C4-2B (cell line): ENCODE data around the gene TIMM10.

Experiments
- ZFX ChIP-seq: fragments of 450-650 bp; IDR thresholded peaks from 2 replicates; pipeline ENCODE4 v1.6.1; 2017
- TF ChIP-seq, protein P1 (sequence below): fragments of 450-650 bp; conservative IDR thresholded peaks from 2 replicates; pipeline ENCODE4 v1.5.1; 2017; ENCODE audit warnings: mild to moderate bottlenecking

DNA sequence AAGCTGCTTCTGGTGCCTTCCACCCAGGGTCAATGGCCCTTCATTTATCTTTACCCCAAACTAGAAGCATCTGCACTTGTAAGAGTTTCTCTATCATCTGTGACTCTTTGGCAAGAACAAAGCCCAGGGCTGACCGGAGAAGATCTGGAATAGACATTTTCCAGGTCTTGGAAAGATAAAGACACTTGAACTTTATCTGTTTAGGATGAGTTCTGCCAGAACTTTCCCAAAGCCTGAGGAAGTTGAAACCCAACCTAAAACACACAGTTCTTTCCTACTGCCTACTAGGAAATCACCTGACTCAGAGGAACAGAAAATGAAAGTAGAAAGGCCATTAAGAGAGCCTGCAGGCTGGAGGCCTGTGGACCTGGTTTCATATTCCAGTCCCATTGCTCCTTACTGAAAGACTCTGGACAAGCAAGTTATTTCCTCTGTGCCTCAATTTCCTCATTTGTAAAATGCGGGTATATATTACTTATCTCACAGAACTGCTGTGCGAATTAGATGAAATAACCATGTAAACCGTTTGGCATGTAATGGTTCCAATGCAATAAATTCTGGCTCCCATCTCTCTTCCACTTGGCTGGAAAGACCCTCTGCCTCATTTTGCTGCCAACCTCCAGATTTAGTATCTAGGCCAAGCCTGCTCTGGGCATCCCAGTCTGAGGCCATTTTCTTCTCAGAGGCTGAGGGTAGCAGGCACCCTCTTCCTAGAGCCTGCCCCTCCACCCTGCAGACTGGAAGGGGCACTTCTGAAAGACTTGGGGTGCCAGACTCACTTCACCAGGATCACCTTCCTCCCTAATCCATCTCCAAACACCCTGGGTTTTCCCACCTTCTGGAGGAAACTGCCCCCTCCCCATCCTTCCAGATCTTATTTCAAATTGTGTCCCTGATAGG, 35.7 kb upstream of the TIMM10 start:
- TF ChIP-seq, protein P1, sequence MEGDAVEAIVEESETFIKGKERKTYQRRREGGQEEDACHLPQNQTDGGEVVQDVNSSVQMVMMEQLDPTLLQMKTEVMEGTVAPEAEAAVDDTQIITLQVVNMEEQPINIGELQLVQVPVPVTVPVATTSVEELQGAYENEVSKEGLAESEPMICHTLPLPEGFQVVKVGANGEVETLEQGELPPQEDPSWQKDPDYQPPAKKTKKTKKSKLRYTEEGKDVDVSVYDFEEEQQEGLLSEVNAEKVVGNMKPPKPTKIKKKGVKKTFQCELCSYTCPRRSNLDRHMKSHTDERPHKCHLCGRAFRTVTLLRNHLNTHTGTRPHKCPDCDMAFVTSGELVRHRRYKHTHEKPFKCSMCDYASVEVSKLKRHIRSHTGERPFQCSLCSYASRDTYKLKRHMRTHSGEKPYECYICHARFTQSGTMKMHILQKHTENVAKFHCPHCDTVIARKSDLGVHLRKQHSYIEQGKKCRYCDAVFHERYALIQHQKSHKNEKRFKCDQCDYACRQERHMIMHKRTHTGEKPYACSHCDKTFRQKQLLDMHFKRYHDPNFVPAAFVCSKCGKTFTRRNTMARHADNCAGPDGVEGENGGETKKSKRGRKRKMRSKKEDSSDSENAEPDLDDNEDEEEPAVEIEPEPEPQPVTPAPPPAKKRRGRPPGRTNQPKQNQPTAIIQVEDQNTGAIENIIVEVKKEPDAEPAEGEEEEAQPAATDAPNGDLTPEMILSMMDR, result no peak
- no peak for TF ChIP-seq ZFX
